ENCODE measurements around the gene MAPK1.
"Not testable (repeated sequence)": the region's sequence is repeated elsewhere in the genome, so short reads cannot be mapped to it uniquely, and the experiment has no call there.

MAPK1 gene

DNA sequence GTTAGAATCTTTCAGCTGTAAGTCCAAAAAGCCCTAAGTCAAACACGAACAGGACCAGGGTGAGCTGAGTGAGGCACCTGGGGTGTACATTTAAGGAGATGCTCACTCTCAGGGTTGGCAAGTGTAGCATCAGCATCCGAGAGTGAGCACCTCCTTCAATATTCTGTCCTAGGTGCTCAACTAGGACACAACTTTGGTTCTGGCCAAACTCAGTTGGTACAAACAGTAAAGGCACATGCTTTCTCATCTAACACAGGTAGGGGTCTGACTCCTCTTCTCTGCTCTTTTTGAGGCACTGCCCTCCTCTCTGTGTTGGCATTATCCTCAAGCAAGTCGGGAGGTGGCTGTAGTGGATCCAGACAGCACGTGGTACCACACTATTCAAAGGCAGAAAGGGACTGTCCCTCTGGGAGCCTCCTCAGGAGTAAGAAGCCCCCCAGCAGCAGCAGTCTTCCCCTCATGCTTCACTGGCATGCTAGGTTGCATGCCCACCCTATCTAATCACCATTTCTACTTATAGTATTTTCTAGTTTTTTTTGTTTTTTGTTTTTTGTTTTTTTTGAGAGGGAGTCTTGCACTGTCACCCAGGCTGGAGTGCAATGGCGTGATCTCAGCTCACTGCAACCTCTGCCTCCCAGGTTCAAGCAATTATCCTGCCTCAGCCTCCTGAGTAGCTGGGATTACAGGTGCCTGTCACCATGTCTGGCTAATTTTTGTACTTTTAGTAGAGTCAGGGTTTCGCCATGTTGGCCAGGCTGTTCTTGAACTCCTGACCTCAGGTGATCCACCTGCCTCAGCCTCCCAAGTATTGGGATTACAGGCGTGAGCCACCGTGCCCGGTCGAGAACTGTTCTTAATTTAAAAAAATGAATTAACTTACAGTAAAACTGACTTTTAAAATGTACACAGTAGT is 14.7 kb upstream of the MAPK1 start:
- DNase-seq: no peak
- Histone ChIP-seq H3K9me3 (ENCODE audit: severe bottlenecking) (no peaks in the 10 kb centered on the region), H3K4me3 (ENCODE audit: low read depth, low read length) (no peak overlapping the region), H3K27ac (no peak overlapping the region), H3K36me3 (no peaks in the 10 kb centered on the region), H3K27me3 (ENCODE audit: insufficient read depth, low read depth, severe bottlenecking) (no peaks in the 10 kb centered on the region)
- TF ChIP-seq CTCF (IDR thresholded peaks at IDR 0.05; ENCODE audit: low read depth, low read length): no peak

DNA sequence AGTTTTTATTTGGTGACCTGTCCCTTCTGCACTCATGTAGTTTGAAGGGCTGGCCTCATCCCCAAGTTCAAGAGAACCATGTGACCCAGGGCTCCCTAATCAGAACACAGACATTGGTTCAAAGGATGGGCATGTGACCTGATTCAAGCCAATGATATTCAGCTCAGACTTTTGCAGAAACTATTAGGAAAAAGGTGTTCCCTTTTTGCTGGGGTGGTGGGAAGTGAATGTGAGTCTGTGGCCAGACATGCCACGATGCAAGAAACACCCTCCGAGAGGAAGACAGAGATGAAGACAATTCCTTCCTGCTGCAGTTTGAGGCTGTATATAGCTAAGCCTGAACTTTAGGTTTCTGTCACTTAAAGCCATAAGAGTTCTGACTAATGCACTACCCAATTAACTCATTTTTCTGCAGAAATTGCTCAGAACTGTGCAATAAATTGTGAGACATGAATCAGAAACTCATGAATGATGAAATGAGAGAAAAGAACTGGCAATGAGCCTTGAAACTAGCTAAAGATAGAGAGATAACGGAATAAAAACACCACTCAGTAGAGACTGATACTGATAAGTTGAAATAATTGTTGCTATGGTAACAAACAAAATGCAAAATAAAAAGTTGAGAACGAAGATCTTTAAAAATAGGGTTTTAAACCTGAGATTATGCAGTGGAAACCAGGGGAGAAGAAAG is 9.2 kb upstream of the MAPK1 start:
- no peak for DNase-seq
- no peak for TF ChIP-seq CTCF (IDR thresholded peaks at IDR 0.05; ENCODE audit: low read depth, low read length)
- Histone ChIP-seq H3K36me3 (no peaks in the 10 kb centered on the region), H3K27me3 (ENCODE audit: insufficient read depth, low read depth, severe bottlenecking) (no peaks in the 10 kb centered on the region), H3K9me3 (ENCODE audit: severe bottlenecking) (no peaks in the 10 kb centered on the region), H3K4me3 (ENCODE audit: low read depth, low read length) (no peak overlapping the region), H3K27ac (no peak overlapping the region)

GRCh38 chr22:21874953-21875352 is 7.5 kb upstream of the MAPK1 start:
- not testable (repeated sequence) for H3K4me3 ChIP-seq (ENCODE audit: low read depth, low read length); DNase-seq

DNA sequence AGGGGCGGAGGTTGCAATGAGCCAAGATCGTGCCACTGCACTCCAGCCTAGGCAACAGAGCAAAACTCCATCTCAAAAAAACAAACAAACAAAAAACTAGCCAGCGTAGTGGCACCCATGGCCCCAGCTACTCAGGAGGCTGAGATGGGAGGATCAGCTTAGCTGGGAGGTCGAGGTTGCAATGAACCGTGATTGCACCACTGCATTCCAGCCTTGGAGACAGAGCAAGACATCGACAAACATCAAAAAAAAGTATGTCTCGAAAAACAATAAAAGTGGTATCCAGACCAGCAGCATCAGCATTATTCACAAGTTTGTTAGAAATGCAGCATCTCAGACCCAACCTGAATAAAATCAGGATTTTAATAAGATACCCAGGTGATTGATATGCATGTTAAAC is 6.2 kb upstream of the MAPK1 start:
- Histone ChIP-seq H3K27ac (no peak overlapping the region), H3K9me3 (ENCODE audit: severe bottlenecking) (no peaks in the 10 kb centered on the region), H3K27me3 (ENCODE audit: insufficient read depth, low read depth, severe bottlenecking) (no peaks in the 10 kb centered on the region), H3K36me3 (no peaks in the 10 kb centered on the region), H3K4me3 (ENCODE audit: low read depth, low read length) (no peak overlapping the region)
- no peak for TF ChIP-seq CTCF (IDR thresholded peaks at IDR 0.05; ENCODE audit: low read depth, low read length)
- DNase-seq: no peak

More at GRCh38 chr22:21874953-21875352, 7.5 kb upstream of the MAPK1 start:
- H3K27ac ChIP-seq; H3K27me3 ChIP-seq (ENCODE audit: insufficient read depth, low read depth, severe bottlenecking); H3K36me3 ChIP-seq; H3K9me3 ChIP-seq (ENCODE audit: severe bottlenecking): not testable (repeated sequence)

DNA sequence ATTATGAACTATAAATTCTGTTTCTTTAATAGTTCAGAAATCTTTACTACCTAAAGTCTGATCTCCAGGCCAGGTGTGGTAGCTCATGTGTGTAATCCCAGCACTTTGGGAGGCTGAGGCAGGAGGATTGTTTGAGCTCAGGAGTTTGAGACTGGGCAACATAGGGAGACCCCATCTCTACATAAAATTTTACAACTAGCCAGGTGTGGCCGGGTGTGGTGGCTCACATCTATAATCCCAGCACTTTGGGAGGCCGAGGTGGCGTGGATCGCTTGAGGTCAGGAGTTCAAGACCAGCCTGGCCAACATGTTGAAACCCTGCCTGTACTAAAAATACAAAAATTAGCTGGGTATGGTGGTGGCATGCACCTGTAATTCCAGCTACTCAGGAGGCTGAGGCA is 5.3 kb upstream of the MAPK1 start:
- not testable (repeated sequence) for H3K9me3 ChIP-seq (ENCODE audit: severe bottlenecking); H3K4me3 ChIP-seq (ENCODE audit: low read depth, low read length); H3K27ac ChIP-seq; H3K36me3 ChIP-seq; H3K27me3 ChIP-seq (ENCODE audit: insufficient read depth, low read depth, severe bottlenecking); DNase-seq

GRCh38 chr22:21868651-21869050 is 1.2 kb upstream of the MAPK1 start:
- DNase-seq: no peak
- Histone ChIP-seq H3K27me3 (ENCODE audit: insufficient read depth, low read depth, severe bottlenecking) (no peaks in the 10 kb centered on the region), H3K9me3 (ENCODE audit: severe bottlenecking) (no peaks in the 10 kb centered on the region), H3K4me3 (ENCODE audit: low read depth, low read length) (no peak overlapping the region), H3K36me3 (peaks cover 14% of the 10 kb centered on the region), H3K27ac (no peak overlapping the region)
- TF ChIP-seq CTCF (IDR thresholded peaks at IDR 0.05; ENCODE audit: low read depth, low read length): no peak
